GM21423 (cell line): ENCODE measurements around the gene FBXL7.

Experiments
- ATAC-seq: cut with Tn5 transposase; IDR thresholded peaks from one replicate; pipeline ENCODE4 v1.9.1; 2021; ENCODE audit warnings: mild to moderate bottlenecking, moderate library complexity; ENCODE audit not compliant: unreplicated experiment

FBXL7 gene

DNA sequence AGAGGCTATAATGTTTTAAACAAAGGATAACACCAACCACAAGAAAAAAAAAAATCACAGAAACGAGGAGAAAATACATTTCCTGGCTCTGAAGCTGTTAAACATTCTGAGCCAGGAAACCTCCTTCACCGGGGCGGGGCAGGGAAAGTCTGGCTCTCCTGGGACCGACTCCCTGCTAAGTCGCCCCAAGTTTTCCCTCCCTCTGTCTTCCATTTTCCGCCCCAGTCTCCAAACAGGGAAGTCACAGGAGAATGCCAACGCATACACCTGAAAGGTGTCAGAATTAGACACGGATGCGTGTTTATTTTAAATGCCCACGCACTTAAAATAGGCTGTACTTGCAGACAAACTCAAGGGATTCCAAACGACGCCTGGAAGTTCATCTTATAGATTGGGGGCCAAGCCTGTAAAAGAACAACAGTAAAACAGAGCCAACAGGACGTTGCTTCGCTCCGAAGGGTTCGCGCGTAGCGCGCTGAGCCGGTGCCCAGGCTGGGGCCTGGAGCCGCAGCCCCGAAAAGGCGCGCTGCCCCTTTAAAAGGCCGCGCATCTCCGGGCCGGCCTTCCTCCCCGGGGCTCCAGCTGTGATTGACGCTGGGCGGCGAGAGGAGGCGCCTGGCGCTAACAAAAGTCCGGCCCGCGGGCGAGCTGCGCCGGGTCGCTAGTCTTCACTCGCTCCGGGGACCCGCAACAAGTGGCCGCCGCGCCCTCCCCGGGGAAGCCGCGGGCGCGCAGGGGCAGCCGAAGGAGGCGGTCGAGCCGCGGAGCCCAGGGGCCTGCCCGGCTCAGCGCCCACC lies at the start of gene FBXL7:
FBXL7 (plus strand) TSS at position 653 of the 797 bp plus-strand sequence.
- ATAC-seq, result no peak

DNA sequence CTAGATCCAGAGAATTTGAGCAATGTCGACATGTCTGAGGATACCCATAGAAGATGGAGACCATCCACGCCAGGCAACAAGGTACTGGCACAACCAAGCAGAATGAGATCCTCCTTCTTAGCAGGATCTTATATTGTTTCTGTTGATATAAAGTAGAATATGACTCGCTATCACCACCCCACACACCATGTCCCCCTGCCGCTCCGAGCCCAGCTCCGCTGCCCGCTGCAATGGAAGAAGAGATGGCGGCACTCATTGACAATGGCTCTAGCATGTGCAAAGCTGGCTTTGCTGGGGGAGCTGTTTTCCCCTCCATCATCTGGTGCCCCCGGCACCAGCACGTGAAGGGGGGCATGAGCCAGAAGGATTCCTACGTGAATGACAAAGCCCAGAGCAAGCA lies 49.5 kb upstream of the FBXL7 start:
- ATAC-seq, result no peak

- ATAC-seq, result no peak
Observed at GRCh38 chr5:15450949-15451348, 49.0 kb upstream of the FBXL7 start.

DNA sequence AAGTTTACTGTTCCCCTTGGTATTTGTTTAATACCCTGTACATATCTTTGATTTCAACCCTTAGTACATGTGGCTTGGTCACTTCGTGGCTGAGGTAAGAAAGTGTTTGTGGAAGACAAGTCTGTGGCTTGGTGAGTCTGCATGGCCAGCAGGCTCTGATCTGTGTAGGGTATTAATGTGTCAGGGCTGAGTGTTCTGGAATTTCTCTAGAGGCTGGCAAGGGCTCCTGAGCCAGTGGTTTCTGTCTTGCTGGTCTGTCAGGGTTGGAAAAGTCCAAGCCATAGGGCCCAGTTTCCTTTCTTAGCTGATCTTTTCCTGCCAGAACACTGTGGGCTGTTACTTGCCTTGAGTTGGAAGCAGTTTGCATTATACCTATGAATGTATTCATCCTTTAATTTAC lies 48.0 kb upstream of the FBXL7 start:
- ATAC-seq, result no peak

DNA sequence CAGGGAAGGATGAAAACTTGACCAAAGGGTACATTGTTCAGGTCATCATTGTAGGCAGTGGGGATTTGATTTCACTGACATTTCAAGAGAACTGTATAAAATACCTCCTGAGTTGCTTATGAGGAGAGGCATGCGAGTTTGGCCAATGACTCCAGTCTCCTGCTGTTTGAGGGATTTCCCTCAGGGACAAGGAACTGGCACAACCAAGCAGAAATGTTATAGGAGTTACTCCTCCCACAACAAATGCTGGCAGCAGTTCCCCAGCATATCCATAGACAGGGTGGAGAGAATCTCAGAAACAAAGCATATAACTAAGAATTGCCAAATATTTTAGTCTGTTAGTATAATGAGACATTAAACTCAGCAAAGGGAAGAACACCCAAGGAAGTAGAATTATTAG lies 47.2 kb upstream of the FBXL7 start:
- no peak for ATAC-seq

DNA sequence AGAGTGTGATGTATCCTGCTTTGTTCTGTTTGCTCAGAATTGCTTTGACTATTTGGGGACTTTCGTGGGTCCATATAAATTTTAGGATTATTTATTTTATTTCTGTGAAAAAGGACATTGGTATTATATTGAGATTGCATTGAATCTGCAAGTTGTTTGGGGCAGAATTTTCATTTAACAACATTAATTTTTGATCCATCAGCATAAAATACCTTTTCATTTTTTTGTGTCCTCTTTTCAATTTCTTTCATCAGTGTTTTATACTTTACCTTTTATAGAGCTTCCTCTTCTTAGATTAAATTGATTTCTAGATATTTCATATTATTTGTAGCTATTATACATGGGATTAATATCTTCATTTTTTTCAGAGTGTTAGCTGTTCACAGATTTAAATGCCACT lies 40.8 kb upstream of the FBXL7 start:
- no peak for ATAC-seq

- no peak for ATAC-seq
Observed at GRCh38 chr5:15463231-15463980, 36.6 kb upstream of the FBXL7 start.

DNA sequence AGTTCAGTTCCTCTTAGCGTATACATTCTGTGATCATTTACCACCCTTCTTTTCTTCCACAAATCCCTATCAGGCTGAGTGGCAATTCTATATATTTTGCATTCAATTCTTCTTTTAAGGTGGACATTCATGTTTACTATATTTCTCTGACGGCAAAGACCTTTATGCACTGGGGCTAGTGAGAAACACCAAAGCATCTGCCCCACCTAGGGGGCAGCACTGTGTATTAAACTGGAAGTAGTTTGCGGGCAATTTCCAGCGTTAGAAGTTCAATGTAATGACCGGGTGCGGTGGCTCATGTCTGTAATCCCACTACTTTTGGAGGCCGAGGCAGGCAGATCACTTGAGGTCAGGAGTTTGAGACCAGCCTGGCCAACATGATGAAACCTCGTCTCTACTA lies 27.9 kb upstream of the FBXL7 start:
- ATAC-seq, result no peak

GRCh38 chr5:15474143-15474719 lies 25.7 kb upstream of the FBXL7 start:
- ATAC-seq, result no peak

GRCh38 chr5:15475367-15475766 lies 24.6 kb upstream of the FBXL7 start:
- ATAC-seq, result no peak

DNA sequence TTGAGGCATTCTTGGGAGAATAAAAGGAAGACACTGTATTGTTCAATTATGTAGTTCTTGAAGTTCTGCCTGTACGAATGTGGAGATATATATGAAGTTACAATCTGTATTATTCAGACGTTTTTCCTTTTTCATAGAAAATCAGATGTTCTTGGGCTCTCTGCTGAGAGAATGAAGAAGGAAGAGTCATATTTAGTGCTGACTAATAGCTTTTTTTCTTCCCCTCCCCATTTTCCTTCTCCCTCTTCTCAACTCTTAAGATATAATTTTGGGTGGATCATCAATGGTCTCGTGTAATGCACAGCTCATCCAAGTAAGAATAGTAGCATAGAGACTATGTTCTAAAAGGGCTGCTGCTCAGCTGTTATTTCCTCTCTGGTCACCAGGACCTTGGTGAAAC lies 23.0 kb upstream of the FBXL7 start:
- no peak for ATAC-seq

GRCh38 chr5:15480436-15480835 lies 19.5 kb upstream of the FBXL7 start:
- ATAC-seq, result no peak

- no peak for ATAC-seq
Observed at GRCh38 chr5:15483351-15484097, 16.5 kb upstream of the FBXL7 start.

GRCh38 chr5:15487228-15487627 lies 12.8 kb upstream of the FBXL7 start:
- no peak for ATAC-seq

DNA sequence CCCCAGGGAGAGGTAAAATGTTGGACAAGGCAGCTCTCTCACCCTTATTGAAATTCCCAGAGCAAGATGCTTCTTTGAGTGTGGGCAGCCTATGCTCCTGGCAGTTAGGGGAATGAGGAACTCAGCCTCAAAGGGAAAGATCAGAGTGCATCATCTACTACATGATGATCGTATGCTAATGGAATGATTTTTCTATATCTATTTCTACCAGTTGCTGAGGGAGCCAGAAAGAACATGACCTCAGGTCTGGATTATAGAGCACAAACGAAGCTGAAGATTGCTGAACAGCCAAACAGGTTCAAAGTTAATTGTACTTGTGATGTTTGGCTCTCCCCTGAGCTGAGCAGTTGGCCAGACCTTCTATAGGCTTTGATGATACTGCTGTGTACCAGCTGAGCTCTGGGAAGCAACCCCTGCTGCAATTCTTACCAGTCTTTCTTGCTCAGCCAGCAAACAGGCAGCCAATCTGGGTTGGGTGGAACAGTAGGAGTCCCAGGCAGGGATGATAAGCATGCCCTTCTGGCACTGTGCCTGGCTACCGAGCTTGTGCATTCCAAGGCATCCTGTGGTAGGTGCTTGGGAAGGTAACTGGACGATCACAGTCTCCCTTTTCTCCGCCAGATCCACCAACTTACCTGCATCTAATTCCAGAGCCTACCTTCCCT lies 10.3 kb upstream of the FBXL7 start:
- ATAC-seq, result no peak

DNA sequence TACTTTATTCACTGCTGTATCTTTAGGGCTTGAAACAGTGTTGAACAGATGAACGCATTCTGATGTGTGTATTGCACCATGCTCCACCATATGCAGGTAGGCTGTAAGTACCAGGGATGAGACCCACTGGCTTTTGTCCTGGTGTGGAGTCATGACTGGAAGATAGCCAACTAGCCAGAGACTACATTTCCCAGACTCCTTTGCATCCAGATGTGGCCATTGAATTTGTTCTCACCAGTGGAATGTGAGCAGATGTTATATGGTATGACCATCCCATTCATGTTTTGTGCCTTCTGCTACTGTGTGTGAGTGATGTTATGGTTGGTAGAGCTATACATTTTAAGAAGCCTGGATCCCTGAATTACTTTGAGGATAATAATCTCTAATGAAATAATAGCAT lies 7.4 kb upstream of the FBXL7 start:
- ATAC-seq, result no peak

DNA sequence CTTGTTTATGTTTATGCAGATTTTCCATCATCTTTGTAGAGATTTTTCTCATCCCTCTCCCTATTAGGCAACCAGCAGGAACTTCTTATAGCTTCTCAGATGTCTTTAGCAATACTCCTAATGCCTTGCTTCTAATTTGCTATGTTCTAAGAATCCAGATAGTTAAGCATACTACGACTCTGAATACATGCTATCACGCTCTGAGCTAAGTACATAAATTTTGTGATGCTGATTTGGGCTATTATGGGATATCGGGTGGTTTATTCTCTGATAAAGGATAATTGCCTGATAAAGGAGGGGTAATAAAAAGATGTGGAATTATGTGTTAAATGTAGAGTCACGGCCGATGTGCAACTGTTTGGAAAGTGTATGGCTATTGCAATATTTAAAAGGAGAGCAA lies 6.5 kb upstream of the FBXL7 start:
- ATAC-seq, result no peak

GRCh38 chr5:15495026-15495425 lies 5.0 kb upstream of the FBXL7 start:
- no peak for ATAC-seq

GRCh38 chr5:15496886-15497285 lies 3.1 kb upstream of the FBXL7 start:
- ATAC-seq, result no peak

DNA sequence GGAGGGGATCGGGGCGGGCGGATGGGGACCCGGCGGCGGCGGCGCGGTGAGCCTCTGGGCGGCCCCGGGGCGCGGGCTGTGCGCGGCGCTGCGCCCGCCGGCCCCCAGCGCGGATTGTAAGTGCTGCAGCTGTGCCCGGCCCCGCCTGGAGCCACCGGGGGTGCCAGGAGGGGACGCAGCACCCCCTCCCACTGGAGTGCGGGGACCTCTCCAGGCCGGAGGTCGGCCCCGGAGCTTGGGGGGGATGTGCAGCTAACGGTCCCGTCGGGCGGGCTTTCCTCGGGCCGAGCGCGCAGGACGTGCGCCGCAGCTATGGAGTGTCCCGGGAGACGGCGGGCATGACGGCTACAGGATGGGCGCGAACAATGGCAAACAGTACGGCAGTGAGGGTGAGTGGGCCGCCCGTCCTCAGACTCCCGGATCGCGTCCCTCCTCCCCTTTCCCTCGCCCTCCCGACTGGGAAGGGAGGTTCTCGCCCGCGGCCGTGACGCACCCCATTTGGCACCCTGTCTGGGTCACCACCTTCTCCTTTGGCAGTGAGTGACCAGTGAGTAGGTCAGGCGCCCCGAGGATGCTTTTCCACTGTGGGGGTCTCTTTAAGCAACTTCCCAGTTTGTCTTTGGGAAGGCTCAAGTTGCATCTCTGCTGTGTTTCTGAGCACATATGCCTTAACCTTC lies 483 bp downstream of the FBXL7 start:
- ATAC-seq, result no peak
